Epithelial cell of alveolus of lung (primary cell): Measurements from ENCODE around the gene LRRC66. TPM values are rescaled to one million over a fixed set of nuclear protein-coding genes. Genes with fewer than 3 reads are reported as not detected.

Experiments
- total RNA-seq: library from RNA; depleted of rRNA; stranded (reverse); fragments of >200 nt; gene quantifications from 2 replicates; pipeline ENCODE4 v1.2.1, GENCODE V29; 2015

The LRRC66 gene
- total RNA-seq = 0.13 and 0.80 TPM in 2 replicates

GRCh38 chr4:52019936-52020657 is at the start of gene LRRC66:
TSS of gene LRRC66 (minus strand) at chr4:52020363. CDS start at chr4:52017613, 2,750 bp downstream.

GRCh38 chr4:52051213-52051614 is 31.1 kb upstream of the LRRC66 start, which contains the start of gene SPATA18:
TSS of gene SPATA18 (plus strand) at chr4:52051304. CDS start at chr4:52051705, 401 bp downstream.

GRCh38 chr4:52038103-52038912 is 18.1 kb upstream of the LRRC66 start, which contains the start of gene SGCB:
TSS of gene SGCB (minus strand) at chr4:52038299. CDS start at chr4:52038259, 40 bp downstream.

Other genes with a start within 250 kb of the LRRC66 start
- gene DCUN1D4, start 177.2 kb downstream of the LRRC66 start, total RNA-seq = 17.1 and 22.0 TPM in 2 replicates
- gene SGCB, start 17.9 kb upstream of the LRRC66 start, total RNA-seq = 26.0 and 50.1 TPM in 2 replicates
- gene SPATA18, start 30.9 kb upstream of the LRRC66 start, total RNA-seq = 5.9 and 6.9 TPM in 2 replicates